ENCODE measurements around the gene SLC38A6.
"Not testable (repeated sequence)": the region's sequence is repeated elsewhere in the genome, so short reads cannot be mapped to it uniquely, and the experiment has no call there.

The SLC38A6 gene

DNA sequence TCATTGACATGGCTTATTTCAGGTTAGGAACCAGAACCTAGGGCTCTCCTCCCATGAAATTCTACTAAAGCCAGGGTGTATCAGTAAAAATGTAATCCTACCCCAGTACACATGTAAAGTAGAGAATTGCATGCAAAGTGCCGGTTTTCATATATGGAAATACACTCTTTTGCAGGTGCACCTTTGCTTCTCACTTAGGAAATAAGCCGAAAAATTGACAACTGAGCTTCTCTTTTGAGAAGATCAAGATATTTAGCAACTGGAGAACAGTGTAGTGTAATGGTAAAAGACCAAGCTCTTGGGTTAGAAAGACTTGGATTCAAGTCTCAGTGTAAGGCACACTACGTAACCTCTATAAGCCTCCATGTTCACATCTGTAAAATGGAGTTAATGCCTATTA, 82.4 kb downstream of the SLC38A6 start:
- DNase-seq: no peak

DNA sequence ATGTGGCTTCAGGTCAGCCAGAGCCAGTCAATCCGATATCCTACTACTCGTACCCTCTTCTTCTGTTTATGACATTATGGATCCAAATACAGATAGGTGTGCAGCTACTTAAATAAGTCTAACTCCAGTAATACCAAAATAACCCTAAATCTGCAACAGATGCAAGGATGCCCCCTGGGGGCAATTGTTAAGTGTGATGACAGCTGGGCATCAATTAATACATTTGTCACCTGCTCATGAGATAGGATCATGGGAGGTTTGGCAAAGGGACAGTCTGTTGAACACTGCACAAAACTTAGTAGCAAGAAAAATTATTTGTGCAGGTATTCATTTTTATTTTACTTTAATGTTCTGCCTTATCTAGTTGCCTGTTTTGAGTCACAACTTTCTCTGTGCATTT, 83.2 kb downstream of the SLC38A6 start:
- no peak for DNase-seq

DNA sequence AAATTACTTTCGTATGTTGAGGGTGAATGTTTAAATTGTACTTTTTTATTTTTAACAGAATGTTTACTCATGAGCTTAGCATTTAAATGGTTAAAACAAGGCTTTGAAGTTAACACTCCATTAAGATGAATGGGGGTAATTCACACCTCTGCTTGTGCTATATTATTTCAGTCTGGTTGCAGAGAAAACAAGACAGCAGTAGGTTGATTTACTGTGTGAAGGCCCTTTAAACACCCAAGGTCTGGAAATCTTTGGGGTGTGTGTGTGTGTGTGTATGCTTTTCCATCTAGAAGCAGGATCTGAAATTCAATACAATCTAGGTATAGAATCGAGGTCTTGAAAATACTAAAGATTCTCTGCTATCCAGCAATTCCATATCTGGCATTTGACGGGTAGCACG, 83.8 kb downstream of the SLC38A6 start:
- DNase-seq: no peak

DNA sequence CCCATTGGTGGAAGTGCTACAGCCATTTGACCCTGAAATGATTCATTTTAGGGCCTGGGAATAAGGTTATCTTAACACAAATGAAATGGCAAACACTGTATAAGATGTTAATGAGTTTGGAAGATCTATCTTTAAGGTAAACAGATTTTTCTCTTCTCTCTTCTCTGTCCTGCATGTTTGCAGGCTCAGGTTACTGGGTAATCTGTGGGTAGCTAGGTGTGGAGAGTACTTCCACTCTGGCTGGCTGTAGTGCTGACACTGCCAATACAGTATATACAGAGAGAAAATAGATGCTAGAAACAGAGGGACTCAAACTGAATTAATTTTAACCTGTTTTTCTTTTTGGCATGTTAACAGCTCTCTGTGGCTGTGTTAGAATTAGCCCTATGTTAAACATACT, 84.6 kb downstream of the SLC38A6 start:
- no peak for DNase-seq

DNA sequence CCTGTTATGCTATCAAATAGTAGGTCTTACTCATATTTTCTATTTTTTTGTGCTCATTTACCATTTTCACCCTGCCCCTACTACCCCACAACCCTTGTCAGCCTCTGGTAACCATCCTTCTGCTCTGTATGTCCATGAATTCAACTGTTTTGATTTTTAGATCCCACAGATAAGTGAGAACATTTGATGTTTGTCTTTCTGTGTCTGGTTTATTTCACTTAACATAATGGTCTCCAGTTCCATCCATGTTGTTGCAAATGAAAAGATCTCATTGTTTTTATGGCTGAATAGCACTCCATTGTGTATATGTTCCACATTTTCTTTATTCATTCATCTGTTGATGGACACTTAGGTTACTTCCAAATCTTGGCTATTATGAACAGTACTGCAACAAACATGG, 91.4 kb downstream of the SLC38A6 start:
- DNase-seq: not testable (repeated sequence)

DNA sequence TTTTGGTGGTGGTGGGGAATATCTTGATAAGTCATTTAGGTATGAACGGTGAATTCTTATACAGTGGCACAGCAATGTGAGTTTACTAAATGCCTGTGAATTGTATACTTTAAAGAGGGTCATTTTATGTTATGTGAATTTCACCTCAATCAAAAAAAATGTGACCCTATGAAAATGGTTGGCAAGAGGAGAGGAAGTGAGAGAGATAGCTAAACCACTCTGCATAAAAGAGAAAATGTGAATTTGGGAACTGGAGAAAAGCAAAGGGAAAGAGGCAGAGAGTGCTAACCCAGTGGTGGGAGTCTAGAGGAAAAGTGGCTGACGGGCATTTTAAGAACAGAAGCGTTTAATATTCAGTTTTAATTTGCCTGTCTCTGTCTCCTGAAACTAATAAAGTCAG, 93.8 kb downstream of the SLC38A6 start:
- DNase-seq: no peak

DNA sequence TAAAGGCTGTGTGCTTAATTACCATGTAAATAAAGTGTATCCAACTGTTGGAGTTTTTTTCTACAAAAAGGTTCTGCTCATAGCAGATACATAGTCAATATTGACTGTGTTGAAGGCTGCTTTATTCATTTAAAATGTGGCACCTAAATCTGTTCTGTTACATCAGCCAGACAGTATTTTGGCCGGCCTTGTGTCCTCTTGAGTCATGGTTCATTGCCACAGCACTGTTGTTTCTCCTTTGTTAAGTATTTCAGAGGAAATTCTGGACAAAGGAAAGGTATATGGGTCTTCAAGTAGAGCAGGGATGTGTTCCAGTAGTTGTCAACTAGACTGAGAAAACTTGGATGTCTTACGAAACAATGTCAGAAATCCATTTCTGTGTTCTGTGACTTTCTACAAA, 95.5 kb downstream of the SLC38A6 start:
- DNase-seq: no peak

DNA sequence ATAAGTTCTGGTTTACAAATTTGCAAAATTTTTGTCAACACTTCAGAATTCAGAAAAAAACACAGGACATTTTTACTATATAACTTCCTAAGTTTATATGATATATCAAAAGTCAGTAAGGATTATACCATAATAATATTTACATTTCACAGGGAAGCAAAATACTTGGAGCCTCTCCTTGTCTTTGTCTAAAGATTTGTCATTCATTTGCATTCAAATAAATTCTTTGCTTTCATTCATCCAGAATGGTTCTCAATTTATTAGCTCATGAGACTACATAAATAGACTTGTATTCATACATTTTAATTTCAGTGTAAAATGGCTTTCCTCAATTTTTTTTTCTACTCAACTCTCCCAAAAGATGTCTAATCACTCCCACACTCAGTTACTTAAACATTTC, 96.4 kb downstream of the SLC38A6 start:
- no peak for DNase-seq

DNA sequence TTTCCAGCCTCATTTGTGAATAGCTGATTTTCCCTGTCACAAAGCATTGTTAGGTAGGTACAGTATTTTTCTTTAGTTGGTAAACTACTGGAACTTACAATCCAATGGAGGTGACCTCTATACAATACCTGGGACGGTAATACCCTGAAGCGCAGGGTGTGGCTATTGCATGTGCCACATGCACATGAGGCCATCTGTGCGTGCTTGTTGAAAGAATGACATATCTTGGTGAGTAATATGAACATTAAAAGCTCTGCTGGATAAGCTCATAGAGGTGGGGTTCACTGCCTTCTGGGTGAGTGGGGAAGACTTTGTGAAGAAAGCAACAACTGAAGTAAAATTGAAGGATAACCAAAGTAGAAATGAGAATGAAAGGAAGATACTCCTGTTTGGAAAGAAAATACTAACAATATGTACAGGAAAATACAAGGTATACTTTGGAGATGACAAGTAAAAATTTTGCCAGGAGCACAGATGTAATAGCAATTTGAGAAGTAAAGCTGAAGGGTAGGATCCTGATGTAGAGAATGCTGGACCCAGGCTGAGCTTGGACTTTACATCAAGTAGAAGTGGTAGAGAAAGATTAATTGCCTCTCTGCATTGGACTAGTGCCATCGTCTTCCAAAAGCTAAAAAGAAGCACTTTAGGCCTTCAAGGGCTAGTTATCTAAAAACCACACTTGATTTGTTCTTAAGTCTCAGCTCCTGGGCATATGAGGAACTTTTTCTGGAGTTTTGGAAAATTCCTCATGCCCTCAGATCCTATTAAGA, 97.1 kb downstream of the SLC38A6 start:
- no peak for DNase-seq

DNA sequence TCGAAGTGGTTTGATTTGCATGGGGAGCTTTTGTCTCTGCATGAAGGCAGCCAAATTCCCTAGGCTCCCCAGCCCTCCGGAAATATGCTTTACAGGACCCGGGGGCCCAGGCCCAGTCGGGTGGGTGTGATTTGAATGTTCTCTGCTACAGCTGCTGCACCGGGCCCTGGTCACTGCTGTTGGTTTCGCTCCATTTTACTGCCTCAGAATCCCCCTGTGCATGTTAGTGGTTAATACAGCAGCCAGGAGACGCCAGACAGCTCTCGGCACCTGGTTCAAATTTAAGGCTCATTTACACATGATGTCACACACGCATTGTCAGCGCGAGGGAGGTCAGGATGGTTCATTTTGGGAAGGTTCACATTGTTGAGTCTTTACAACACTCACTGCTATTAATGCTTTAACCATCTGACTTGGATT, 99.6 kb downstream of the SLC38A6 start:
- no peak for DNase-seq

DNA sequence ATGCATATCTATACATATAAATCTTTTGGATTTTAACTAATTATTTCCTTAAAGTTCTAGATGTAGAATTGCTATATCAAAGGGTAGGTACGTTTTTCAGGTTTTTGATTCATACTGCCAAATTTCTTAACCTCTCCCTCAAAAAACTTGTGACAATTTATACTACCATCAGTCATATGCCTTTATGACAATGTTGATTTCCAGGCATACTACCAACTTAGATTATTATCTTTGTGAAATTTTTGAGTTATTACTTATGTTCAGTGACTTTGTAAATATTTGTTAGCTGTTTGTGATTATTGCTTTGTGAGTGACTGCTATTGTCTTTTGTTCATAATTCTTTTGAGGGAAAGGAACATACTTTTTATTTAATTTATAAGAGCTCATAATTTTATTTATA, 107.0 kb downstream of the SLC38A6 start:
- no peak for DNase-seq

DNA sequence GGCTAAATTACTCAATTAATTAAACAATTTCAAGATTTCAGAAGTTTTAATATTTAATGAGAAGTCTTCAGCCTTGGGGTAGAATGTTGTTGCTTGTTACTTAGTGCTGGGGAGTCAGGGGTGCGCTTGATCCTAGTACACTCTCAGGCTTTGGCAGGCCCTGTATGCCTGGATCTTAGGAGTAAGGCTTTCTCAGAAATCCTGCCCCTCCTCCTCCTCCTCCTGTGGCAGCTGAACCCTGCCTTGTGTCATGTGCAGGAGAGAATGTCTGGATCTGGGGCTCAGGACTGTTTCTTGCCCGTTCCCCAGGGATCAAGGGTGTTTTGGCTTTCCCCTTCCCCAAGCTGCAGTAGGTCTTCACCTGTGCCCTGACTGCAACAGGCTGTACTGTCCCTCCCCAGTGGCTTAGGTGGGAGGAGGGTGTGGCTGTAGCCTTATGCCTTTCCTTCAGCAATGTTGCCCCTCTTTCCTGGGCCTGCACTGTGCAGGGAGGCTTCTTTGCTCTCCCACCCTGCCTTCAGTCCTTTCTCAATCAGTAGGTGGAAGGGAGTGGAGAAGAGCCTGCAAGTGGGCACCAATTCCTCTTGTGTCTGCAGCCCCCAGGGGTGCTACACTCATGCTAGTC, 108.2 kb downstream of the SLC38A6 start:
- DNase-seq: no peak

DNA sequence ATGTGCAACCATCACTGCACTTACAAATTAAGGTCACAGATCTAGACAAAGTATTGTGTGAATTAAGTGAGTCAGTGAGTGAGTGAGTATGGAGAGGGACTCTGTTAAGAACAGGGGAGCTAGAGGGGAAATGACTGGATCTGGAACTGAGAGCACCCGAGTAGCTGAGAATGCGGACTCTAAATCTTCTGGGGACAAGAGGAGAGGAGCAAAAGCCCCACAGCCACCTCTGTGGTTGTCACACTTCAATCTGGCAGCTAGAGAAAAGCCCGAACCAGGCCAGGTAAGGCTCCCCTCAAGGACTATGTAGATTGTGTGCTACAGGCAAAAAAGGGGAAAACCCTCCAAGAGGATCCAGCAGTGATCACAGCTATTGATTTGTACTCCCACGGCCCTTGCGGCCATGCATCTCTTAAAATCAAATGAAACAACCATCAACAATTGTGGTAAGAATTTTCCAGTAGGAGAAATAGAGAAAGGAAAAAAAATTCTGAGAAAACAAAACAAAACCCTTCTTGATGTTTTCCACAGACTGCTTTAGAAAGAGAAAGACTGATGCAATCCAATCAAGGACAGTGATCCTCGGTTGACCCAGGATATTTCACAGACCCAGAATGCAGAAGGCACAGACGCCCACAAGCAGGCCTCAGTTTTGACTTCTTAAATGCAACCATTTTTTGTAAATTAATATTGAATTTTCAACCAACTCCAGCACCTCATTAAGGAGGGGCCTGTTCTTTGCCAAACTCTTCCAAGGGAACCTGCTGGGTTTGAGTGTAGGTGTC, 109.6 kb downstream of the SLC38A6 start:
- DNase-seq: no peak

DNA sequence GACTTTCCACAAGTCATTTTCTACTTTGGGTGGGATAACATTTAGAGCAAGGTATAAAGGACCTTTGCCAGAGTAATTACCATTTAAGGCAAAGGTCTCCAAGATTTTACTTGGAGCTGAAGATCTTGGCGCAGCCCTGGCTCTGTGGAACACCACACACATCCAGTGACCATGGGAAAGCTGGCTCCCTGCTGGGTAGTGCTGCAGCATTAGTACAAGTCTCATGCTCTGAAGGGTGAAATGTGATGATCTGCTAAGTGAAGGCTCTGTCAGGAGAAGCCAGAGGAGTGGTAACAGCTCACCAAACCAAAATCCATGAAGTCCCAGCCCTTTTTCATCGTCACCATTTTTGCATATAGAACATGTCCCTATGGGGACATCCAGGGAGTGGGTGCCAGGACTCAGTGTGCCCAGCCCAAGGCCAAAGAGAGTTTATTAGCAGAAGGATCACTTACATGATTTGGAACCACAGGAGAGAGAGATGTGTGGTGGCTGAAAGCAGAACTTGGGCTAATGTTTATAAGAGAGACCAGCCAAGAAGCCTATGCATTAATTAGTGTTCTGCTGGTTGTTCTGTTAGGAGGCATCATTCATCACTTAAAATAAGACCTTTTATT, 110.7 kb downstream of the SLC38A6 start:
- no peak for DNase-seq

DNA sequence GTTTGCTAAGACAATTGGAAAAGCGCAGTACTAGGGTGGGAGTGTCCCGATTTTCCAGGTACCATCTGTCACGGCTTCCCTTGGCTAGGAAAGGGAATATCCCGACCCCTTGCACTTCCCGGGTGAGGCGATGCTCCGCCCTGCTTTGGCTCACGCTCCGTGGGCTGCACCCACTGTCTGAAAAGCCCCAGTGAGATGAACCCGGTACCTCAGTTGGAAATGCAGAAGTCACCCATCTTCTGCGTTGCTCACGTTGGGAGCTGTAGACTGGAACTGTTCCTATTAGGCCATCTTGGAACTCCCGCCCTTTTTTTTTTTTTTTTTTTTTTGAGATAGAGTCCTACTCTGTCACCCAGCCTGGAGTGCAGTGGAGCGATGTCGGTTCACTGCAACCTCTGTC, 117.1 kb downstream of the SLC38A6 start:
- not testable (repeated sequence) for DNase-seq

DNA sequence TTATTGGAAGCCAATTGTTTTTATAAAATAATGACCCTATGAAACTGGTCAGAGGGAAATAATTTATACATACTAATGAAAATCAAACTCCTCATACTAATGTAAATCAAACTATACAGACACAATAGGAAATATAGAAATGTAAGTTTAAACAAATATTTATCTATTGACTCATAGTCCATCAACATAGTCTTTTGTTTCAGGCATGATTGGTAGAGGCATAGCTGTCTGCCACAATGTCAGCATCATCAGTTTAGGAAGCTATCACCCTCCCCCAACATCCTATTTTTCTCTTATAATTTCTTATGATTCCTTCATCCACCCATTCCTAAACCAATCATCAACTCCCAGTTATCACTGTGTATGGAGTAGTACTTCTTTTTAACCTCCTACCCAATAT, 117.7 kb downstream of the SLC38A6 start:
- DNase-seq: no peak

DNA sequence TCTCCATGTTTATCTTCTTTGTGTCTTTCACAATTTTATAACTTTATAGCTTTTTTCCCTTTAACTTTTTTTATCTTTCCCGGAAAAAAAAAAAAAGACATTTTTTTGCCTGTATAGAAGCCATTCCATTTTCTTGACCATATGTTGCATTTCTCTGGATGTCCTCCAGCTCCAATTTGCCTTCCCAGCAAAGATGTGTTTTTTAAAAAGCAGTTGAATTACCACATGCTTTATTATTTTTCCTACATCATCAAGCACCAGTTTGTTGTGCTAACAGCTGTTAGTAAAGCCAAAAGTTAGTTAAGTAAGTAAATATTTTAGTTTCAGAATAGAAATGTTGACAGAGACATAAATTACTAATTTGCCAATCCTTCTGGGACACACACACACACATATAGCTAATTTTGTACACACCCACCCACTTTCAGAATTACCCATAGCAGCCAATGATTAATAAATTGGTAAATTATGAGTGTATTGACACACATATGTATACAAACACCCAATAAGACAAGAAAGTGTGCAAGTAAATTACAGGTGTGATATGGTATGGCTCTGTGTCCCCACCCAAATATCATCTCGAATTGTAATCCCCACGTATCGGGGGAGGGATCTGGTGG, 118.3 kb downstream of the SLC38A6 start:
- peak in 1 of 2 experiments; percentile 11 for DNase-seq

DNA sequence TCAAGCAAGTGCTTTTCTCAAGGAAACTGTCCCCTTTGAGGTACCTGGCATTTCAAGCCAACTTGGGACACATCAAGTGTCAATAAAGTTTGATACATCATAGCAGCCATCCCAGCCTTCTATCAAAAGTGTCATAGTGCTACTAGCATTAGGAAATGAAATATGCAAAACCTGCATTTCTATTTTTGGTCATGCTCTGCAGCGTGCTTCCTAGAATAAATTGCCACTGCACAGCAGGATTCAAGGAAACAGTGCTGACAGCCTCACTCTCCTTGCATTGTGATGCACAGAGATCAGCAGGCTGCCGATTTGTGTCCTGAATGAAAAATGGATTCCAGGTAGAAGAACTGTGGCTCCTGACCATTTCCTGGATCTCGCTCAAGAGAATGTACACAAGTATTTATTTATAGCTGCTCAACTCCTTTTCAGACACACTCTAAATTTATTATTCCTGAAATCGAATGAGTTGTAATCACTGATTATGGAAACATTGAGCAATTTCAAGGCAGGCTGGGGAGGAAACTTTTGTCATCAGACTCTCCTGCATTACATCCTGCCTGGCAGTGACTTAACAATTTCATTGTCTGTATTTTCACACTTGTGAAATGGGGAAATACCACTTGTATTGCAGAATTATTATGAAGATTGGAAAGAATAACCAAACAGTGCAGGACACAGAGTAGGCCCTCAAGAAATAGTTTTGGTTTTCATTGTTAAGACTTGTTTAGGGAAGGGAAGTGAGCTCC, 120.9 kb downstream of the SLC38A6 start:
- DNase-seq: no peak

All from NCI-H446 (cell line).